Measurements from ENCODE around the gene CEBPB.
"Not testable (repeated sequence)": the region's sequence is repeated elsewhere in the genome, so short reads cannot be mapped to it uniquely, and the experiment has no call there.

Gene CEBPB

GRCh38 chr20:50208085-50208491 lies 17.5 kb downstream of the CEBPB start:
- no peak for TF ChIP-seq CTCF (conservative IDR thresholded peaks at IDR 0.05; ENCODE audit: low read length)
- no peak overlapping the region for H3K4me3 ChIP-seq (ENCODE audit: low read length)
- no peak for DNase-seq (ENCODE audit: low read depth)

GRCh38 chr20:50208815-50209214 lies 18.2 kb downstream of the CEBPB start:
- not testable (repeated sequence) for H3K4me3 ChIP-seq (ENCODE audit: low read length); DNase-seq (ENCODE audit: low read depth)

GRCh38 chr20:50210066-50210619 lies 19.5 kb downstream of the CEBPB start:
- no peak for DNase-seq (ENCODE audit: low read depth)
- no peak overlapping the region for H3K4me3 ChIP-seq (ENCODE audit: low read length)
- no peak for TF ChIP-seq CTCF (conservative IDR thresholded peaks at IDR 0.05; ENCODE audit: low read length)

GRCh38 chr20:50211091-50211490 lies 20.5 kb downstream of the CEBPB start:
- no peak for DNase-seq (ENCODE audit: low read depth)
- no peak overlapping the region for H3K4me3 ChIP-seq (ENCODE audit: low read length)
- no peak for TF ChIP-seq CTCF (conservative IDR thresholded peaks at IDR 0.05; ENCODE audit: low read length)

GRCh38 chr20:50213531-50214106 lies 23.0 kb downstream of the CEBPB start:
- TF ChIP-seq CTCF (conservative IDR thresholded peaks at IDR 0.05; ENCODE audit: low read length), result no peak

GRCh38 chr20:50214226-50215024 lies 23.8 kb downstream of the CEBPB start:
- no peak for TF ChIP-seq CTCF (conservative IDR thresholded peaks at IDR 0.05; ENCODE audit: low read length)
- H3K4me3 ChIP-seq (ENCODE audit: low read length), result no peak overlapping the region
- DNase-seq (ENCODE audit: low read depth), result no peak

More at GRCh38 chr20:50213531-50214106, 23.0 kb downstream of the CEBPB start:
- no peak for DNase-seq (ENCODE audit: low read depth)
- H3K4me3 ChIP-seq (ENCODE audit: low read length), result no peak overlapping the region

- no peak for TF ChIP-seq CTCF (conservative IDR thresholded peaks at IDR 0.05; ENCODE audit: low read length)
- H3K4me3 ChIP-seq (ENCODE audit: low read length), result no peak overlapping the region
- peak; percentile 59 for DNase-seq (ENCODE audit: low read depth)
Measured at GRCh38 chr20:50215101-50215690, 24.6 kb downstream of the CEBPB start.
